HG03039 (cell line): ENCODE data around the gene NOC4L.

ENCODE experiments used
- ATAC-seq: cut with Tn5 transposase; IDR thresholded peaks from one replicate; pipeline ENCODE4 v1.9.1; 2021; ENCODE audit warnings: mild to moderate bottlenecking, moderate library complexity; ENCODE audit not compliant: unreplicated experiment

Gene NOC4L

DNA sequence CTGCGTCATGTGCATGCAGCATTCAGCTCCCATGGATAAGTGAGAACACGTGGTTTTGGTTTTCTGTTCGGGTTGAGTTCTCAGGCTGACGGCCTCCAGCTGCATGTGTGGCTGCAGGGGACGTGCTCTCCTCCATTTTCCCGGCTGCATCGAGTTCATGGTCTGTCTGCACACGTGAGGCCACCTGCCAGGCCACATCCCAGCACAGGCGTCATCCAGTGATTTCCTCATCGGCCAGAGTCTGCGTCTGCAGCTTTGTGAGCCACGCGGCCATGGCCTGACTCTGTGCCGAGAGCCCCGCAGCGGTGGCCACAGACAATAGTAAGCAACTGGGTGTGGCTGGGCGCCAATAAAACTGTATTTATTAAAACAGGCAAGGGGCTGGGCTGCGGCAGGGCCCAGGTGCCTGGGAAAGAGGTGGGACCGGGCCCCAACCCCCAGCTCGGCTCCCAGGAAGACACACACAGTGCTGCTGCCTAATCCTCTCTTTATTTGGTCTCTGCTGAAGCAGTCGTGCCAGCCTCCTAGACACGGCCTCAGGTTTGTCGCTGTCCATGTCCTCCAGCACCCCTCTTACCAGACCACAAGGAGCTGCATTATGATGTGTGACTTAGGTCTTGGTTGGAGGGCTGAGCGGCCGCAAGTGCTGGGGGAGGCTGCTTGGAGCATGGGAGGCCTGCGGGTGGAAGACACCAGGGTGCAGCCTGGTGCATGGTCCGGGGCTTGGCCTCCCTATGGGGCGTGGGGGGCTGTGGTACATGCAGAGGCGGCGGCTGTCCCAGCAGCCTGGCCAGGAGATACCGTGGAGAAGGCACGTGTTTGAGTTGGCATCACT, 52.0 kb downstream of the NOC4L start:
- no peak for ATAC-seq

DNA sequence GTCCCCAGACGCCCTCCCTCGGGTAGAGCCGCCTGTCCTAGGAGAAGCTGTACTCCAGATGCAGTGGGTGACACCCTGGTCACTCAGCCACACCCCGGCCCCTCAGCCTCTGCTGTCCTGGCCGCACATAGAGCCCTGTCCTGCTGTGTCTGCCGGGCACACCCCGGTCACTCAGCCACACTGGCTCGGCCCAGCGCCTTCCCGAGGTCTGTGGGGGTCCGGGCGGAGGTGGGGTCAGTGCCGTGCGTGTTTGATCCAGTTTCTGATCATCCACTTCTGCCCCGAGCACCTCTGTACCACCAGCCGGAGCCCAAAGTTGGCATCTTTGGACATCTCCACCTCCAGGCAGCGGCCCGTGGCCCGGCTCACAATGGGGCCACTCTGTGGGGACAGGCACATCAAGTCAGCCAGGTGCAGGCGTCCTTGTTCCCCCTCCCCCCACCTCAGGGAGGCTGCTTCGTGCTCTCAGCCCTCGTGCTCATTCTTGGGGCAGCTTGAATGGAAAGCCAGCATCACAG, 52.7 kb downstream of the NOC4L start:
- no peak for ATAC-seq

DNA sequence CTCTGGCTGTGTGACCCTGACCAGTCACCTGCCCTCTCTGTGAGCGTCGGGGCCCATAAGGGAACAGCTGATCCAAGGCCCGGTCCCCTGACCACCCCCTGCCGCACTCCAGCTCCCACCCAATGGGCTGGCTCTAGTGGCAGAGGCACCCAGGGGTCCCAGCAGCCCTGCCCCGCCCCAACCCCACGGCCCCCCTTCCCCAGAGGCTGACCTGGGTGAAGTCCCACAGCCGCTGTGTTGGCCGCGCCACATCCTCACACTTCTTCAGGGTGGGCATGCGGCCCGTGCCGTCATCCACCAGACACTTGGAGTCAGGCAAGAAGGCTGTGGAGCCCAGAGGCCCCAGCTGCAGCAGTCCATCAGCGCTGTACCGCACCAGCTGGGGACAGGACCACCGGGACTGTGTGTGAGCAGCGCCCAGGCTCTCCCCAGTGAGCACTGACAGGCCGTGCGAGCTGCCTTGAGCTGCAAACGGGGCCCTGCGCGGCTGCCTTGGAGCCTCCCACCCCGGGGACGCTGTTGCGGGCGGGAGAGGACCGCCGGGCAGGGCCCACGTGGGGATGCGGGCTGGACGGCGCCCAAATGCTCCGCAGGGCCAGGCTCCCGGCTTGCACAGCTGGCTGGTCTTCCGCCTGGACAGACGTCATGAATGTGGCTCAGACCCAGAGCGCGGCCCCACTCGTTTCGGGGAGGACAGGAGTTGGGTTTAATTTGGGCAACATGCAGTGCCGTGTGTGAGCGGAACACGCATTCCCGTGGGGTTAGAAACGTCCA, 53.5 kb downstream of the NOC4L start:
- ATAC-seq = no peak

DNA sequence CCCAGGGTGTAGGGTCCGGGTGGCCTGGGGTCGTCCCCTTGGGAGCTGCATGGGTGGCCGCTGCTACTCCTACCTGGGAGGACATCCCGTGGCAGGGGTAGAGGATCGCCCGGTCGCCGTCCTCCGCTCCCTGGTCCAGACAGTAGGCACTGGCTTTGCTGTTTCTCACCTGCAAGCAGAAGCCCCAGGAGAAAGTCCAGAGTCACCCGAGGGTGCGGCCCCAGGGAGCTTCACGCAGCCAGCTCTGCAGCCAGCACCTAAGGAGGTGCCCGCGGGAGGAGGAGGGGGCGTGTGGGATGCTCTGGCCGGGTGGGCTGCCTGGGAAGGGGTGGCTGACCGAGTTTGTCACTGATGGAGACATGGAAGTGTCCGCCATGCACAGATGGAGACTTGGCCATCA, 54.8 kb downstream of the NOC4L start:
- no peak for ATAC-seq

DNA sequence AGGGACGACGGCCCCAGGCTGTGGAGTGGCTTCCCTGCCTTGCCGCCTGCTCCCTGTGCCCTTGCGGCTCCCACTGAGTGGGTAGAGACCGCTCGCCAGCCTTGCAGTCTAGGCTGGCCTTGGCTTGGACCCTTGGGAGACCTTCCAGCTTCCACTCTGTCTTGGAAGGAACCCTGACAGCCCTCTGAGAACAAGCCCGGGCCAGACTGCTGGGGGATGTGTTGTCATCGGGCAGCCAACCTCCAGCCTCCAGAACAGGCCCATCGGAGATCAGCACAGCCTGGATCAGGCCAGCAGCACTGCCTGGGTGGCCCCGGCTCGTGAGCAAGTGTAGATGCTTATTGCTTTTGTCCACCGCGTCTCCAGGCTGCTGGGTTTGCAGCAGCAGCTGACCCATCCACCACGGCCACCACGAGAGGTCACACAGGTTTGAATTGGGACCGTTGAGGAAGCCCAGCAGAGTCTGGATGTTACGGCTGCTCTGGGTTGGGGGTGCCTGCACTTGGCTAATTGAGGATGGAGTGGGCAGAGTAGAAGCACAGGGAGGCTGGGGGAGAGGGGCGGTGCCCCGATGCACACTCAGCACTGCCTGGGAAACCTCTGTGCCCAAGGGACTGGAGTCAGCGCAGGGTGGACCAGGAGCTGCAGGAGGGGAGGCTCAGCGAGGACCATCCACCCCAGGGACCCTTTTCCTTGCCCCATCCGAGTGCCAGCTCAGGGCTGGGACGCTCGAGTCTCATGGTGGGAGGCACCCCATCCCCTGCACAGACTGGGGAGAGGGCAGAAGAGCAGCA, 55.5 kb downstream of the NOC4L start:
- ATAC-seq = no peak

DNA sequence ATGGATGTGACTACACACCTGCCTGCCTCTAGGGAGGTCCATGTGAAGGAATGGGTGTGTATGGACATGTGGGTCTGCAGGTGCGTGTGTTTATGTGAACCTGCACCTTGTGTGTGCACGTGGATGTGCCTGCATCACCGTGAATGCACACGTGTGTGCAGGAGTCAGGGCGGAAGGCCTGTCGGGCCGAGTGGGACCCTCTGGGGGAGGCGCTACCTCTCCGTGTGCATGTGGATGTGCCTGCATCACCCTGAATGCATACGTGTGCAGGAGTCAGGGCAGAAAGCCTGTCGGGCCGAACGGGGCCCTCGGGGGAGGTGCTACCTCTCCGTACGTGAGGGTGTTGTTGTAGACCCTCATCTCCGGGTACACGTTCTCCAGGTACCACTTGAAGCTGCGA, 56.5 kb downstream of the NOC4L start:
- ATAC-seq = no peak

DNA sequence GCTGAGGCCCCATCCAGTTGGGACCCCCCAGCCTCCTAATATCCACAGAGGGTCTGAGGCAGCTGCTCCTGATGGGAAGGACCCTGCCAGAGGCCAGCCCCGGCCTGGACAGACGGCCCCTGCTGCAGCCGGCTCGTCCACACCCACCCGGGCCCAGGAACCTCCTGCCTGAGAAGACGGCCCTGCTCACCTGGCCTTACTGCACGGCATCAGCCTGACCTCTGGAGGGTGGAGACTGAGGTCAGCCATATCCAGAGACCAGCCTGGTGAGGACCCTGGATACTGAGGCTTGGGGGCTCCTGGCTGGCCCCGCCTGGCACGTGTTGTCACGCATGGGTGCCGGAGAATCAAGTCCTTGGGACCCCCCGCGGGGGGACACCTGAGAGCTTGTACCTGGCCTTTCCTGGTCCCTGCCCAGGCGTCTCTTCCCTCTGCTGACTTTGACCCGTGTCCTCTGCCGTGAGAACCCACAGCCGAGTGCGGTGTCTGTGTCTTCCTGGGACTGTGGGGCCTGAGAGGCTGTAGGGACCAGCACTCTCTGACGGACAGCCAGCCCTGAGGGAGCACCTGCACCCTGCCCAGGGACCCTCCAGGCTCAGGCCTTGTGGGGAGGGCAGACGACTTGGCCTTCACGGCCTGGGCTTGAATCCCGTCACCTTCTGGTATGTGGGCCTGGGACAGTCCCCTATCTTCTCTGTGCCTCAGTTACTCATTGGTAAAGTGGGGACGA, 57.3 kb downstream of the NOC4L start:
- ATAC-seq = no peak
